T-cell (primary cell): Measurements from ENCODE around the gene RNF144A. TPM values are rescaled to one million over a fixed set of nuclear protein-coding genes. Genes with fewer than 3 reads are reported as not detected.
A peak's percentile ranks its signal among the peaks of the same experiment; 100 is the strongest.

Experiments used
- ATAC-seq, 4 experiments: fragments of 200-7000 bp in 3 of 4; fragments of 150-1000 bp in 1 of 4; cut with Tn5 transposase; replicated peaks in 1 of 4; 1 replicate in 3 of 4; 2 replicates in 1 of 4; pipeline ENCODE4 v1.10.0; 2021; ENCODE audit warnings: moderate library complexity in 3 of 4, mild to moderate bottlenecking in 2 of 4, moderate number of reproducible peaks in 1 of 4
- CTCF ChIA-PET, 2 donors: fragments of 300-600 bp; sonication (Branson Sonifier 250); formaldehyde crosslinking; loops; one replicate each; lab custom pipeline; 2022; ENCODE audit warnings: antibody characterized with exemption in 2 of 2; lab: Charles Lee
- POLR2A ChIA-PET, 2 donors: fragments of 300-600 bp; sonication (Branson Sonifier 250); formaldehyde crosslinking; loops; one replicate each; lab custom pipeline; 2022; ENCODE audit warnings: antibody characterized with exemption in 2 of 2; lab: Charles Lee
- DNase-seq, 35 experiments: peaks; one replicate each; pipeline versions ENCODE4 v3.0.0 to v3.0.0-alpha.2; 2013 to 2023
- H3K27ac ChIP-seq: one replicate; pipeline ENCODE4 v1.5.1; 2013; ENCODE audit warnings: low read length
- H3K27me3 ChIP-seq, 2 experiments: replicated peaks in 1 of 2; 1 replicate in 1 of 2; 2 replicates in 1 of 2; pipeline versions ENCODE4 v1.6.1 to v1.7.0; 2013; ENCODE audit warnings: low read length in 1 of 2, mixed read lengths in 1 of 2; ENCODE audit not compliant: control insufficient read depth in 2 of 2, insufficient read depth in 2 of 2; ENCODE audit errors: extremely low read depth in 1 of 2
- H3K36me3 ChIP-seq, 2 donors: 1 replicate in 1 of 2; 2 replicates in 1 of 2; pipeline versions ENCODE4 v1.6.1 to v1.7.0; 2013; ENCODE audit warnings: low read length in 1 of 2; ENCODE audit not compliant: control insufficient read depth in 2 of 2, insufficient read depth in 1 of 2; ENCODE audit errors: extremely low read depth in 1 of 2
- H3K4me1 ChIP-seq, 2 experiments: 1 replicate in 1 of 2; 2 replicates in 1 of 2; pipeline versions ENCODE4 v1.6.1 to v1.7.0; 2013; ENCODE audit warnings: low read length in 2 of 2, mixed read lengths in 1 of 2; ENCODE audit not compliant: insufficient read depth in 2 of 2, control insufficient read depth in 1 of 2; ENCODE audit errors: extremely low read depth in 1 of 2
- H3K4me3 ChIP-seq, 2 donors: 1 replicate in 1 of 2; 2 replicates in 1 of 2; pipeline versions ENCODE4 v1.5.1 to v1.7.0; 2013; ENCODE audit warnings: mild to moderate bottlenecking in 2 of 2, low read length in 1 of 2, moderate library complexity in 1 of 2; ENCODE audit not compliant: control insufficient read depth in 1 of 2; ENCODE audit errors: extremely low read depth in 1 of 2
- H3K9me3 ChIP-seq: 2 replicates; pipeline ENCODE4 v1.7.0; 2013
- H3K27ac Mint-ChIP-seq, 2 donors: one replicate each; pipeline ENCODE4 v1.8.0; 2020 to 2021; ENCODE audit warnings: mild to moderate bottlenecking in 2 of 2, mixed read lengths in 2 of 2
- H3K27me3 Mint-ChIP-seq, 2 donors: one replicate each; pipeline ENCODE4 v1.8.0; 2021 to 2022; ENCODE audit warnings: mixed read lengths in 2 of 2
- H3K36me3 Mint-ChIP-seq: one replicate; pipeline ENCODE4 v1.8.0; 2021; ENCODE audit warnings: mixed read lengths
- H3K4me1 Mint-ChIP-seq, 3 donors: one replicate each; pipeline ENCODE4 v1.8.0; 2020 to 2022; ENCODE audit warnings: mixed read lengths in 3 of 3, mild to moderate bottlenecking in 1 of 3
- H3K4me3 Mint-ChIP-seq, 3 donors: one replicate each; pipeline ENCODE4 v1.8.0; 2020 to 2022; ENCODE audit warnings: mild to moderate bottlenecking in 3 of 3, mixed read lengths in 3 of 3, moderate library complexity in 3 of 3
- H3K9me3 Mint-ChIP-seq, 3 donors: one replicate each; pipeline ENCODE4 v1.8.0; 2020 to 2022; ENCODE audit warnings: mixed read lengths in 3 of 3
- WGBS: methylation state at CpG from one replicate; pipeline ENCODE4 v1.1.5; 2013; ENCODE audit warnings: missing lambda C conversion rate; ENCODE audit not compliant: insufficient coverage; 5-methylcytosine and 5-hydroxymethylcytosine counted together
- total RNA-seq, 35 experiments: library from RNA in 6 of 35; stranded (reverse) in 6 of 35; fragments of 120-200 nt in 1 of 35; gene quantifications; one replicate each; pipeline versions ENCODE4 v1.2.1 to v1.2.4 and lab custom pipeline; 2013 to 2026

Gene RNF144A
- total RNA-seq, 5 donors from 2014 or later (not counting 1 experiment from before 2014, with no cell fraction given) = 46.3 to 93.1 (median 79.9) TPM

DNA sequence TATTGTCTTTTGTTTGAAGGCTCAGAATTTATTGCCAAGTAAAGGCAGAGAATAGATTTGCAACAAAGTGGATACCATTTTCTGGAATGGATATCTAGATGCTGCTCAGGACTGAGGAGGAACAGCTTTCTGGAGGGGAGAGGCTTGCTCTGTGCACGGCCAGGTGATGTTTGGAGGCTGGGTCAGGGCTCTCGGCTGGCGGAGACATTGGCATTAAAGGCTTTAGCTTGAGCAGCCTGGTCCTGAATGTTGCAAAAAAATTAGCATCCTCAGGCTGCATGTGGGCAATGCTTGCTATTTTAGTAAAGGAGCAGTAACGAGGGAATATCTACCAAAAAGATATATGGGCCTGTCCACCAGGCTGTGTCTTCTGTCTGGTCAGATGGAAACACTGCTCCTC is 20.4 kb downstream of the RNF144A start:
- peaks cover 68 to 84% (median 69%) of the 10 kb centered on the region in 3 donors for H3K4me1 Mint-ChIP-seq
- H3K36me3 Mint-ChIP-seq = peaks cover 22% of the 10 kb centered on the region
- Histone ChIP-seq H3K9me3 (no peaks in the 10 kb centered on the region), H3K27me3 (no peaks in the 10 kb centered on the region), H3K4me1 (peaks cover 13 to 18% of the 10 kb centered on the region in 2 experiments), H3K36me3 (peaks cover 3 to 18% of the 10 kb centered on the region in 2 donors), H3K4me3 (no peak overlapping the region), H3K27ac (no peak overlapping the region)
- H3K9me3 Mint-ChIP-seq = no peaks in the 10 kb centered on the region
- peak overlapping the region in 1 of 3 donors; percentile 27 for H3K4me3 Mint-ChIP-seq
- peak overlapping the region in 1 of 2 donors; percentile 7 for H3K27ac Mint-ChIP-seq
- DNase-seq (no peak), ATAC-seq (no peak)
- WGBS = 89% methylated on average over 3 of the region's 4 CpGs
- no peaks in the 10 kb centered on the region for H3K27me3 Mint-ChIP-seq
- POLR2A ChIA-PET = interaction anchor here in 1 of 2 donors (0.6 kb wide), 1 partner anchor 23 kb away, joined by 3 read pairs; no protein-coding TSS in a partner anchor
- CTCF ChIA-PET = no interaction called here

DNA sequence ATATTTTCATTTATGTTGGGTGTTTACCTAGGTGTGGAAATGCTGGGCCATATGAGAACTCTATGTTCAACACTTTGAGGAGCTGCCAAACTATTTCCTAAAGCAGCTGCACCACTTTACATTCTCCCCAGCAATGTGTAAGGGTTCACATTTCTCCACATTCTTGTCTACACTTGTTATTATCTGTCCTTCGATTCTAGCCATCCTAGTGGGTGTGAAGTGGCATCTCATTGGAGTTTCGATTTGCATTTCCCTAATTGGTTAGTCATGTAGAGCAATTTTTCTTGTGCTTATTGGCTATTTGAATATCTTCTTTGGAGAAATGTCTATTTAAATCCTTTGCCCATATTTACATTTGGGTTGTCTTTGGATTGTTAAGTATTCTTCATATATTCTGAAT is 21.9 kb downstream of the RNF144A start:
- no peaks in the 10 kb centered on the region for H3K27me3 ChIP-seq
- CTCF ChIA-PET = interaction anchor here (0.7 to 1.0 kb wide), 2 partner anchors 12 to 1843 kb away, joined by 3 to 5 read pairs; no protein-coding TSS in a partner anchor
- DNase-seq (no peak), ATAC-seq (no peak)
- peaks cover 37% of the 10 kb centered on the region for H3K36me3 Mint-ChIP-seq
- H3K4me1 ChIP-seq = peaks cover 9 to 21% of the 10 kb centered on the region in 2 experiments
- no peaks in the 10 kb centered on the region for H3K27me3 Mint-ChIP-seq
- peaks cover 66 to 84% (median 67%) of the 10 kb centered on the region in 3 donors for H3K4me1 Mint-ChIP-seq
- H3K27ac ChIP-seq = no peak overlapping the region
- H3K9me3 Mint-ChIP-seq = no peaks in the 10 kb centered on the region
- POLR2A ChIA-PET = interaction anchor here in 1 of 2 donors (0.7 kb wide), 1 partner anchor 51 kb away, joined by 4 read pairs; no protein-coding TSS in a partner anchor
- H3K9me3 ChIP-seq = no peaks in the 10 kb centered on the region
- WGBS = no CpG with 5 or more reads among the region's 2 CpGs
- no peak overlapping the region for H3K27ac Mint-ChIP-seq
- H3K4me3 Mint-ChIP-seq = no peak overlapping the region
- peaks cover 11 to 29% of the 10 kb centered on the region in 2 donors for H3K36me3 ChIP-seq
- no peak overlapping the region for H3K4me3 ChIP-seq

DNA sequence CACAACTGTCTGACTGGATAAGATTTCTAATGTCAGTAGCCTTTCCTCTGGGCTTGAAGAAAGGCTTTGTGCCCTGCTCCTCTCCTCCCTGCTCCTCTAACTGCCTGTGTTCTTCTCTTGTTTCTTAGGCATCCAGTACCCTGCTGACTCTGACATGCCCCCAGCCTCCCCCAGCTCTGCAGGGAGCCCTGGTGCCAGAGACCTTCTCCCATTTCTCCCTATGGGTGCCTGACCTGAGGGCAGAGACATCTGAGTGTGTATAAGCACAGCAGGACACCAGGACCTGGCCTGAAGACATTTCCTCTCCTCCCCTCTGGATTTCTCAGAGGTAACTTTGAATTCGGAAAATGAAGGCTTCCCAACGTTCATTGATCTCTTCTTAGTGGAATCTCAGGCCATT is 23.6 kb downstream of the RNF144A start:
- no peak overlapping the region for H3K4me3 Mint-ChIP-seq
- ChIA-PET CTCF (no interaction called here), POLR2A (no interaction called here)
- peaks cover 66 to 73% (median 68%) of the 10 kb centered on the region in 3 donors for H3K4me1 Mint-ChIP-seq
- peaks cover 14 to 32% of the 10 kb centered on the region in 2 donors for H3K36me3 ChIP-seq
- no CpG with 5 or more reads among the region's 2 CpGs for WGBS
- peaks cover 6 to 19% of the 10 kb centered on the region in 2 experiments for H3K4me1 ChIP-seq
- H3K27ac Mint-ChIP-seq = no peak overlapping the region
- H3K4me3 ChIP-seq = no peak overlapping the region
- peaks cover 43% of the 10 kb centered on the region for H3K36me3 Mint-ChIP-seq
- ATAC-seq (no peak), DNase-seq (no peak)
- H3K27me3 ChIP-seq = no peaks in the 10 kb centered on the region
- H3K27ac ChIP-seq = no peak overlapping the region
- no peaks in the 10 kb centered on the region for H3K9me3 ChIP-seq
- H3K9me3 Mint-ChIP-seq = no peaks in the 10 kb centered on the region
- H3K27me3 Mint-ChIP-seq = no peaks in the 10 kb centered on the region

DNA sequence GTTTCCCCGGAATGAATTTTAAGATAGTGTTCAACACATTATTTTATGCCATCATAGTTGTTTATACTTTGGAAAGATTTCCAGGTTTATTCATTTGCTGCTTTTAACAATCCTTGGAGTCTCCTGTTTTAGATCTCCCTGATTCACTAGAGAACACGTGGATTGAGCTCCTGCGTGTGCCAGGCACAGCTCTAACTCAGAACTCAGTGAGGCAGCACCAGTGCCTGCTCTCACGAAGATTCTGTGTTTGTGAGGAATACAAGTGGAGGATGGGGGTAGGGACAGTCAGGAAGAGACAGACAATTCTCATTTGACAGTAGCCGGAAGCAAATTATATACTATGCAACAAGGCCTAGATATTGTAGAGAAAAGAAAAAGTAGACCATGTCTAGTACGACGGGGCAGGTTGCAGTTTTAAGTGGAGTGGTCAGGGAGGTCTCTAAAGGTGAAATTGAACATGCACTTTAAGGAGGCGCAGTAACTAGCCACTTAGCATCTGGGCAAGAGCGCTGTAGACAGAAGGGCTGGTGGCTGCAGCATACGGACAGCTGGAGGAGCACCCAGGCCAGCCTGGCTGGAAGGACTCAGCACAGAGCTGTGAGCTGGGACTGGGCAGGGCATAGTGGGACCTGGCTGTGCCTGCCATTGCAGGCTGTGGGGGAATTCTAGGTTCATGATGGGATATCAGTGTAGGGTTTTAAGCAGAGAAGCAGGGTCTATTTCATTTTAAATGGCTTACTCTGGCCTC is 24.3 kb downstream of the RNF144A start:
- Histone ChIP-seq H3K36me3 (peaks cover 14 to 32% of the 10 kb centered on the region in 2 donors), H3K9me3 (no peaks in the 10 kb centered on the region), H3K27me3 (no peaks in the 10 kb centered on the region), H3K4me3 (no peak overlapping the region), H3K4me1 (peaks cover 6 to 17% of the 10 kb centered on the region in 2 experiments), H3K27ac (no peak overlapping the region)
- Mint-ChIP-seq H3K27me3 (no peaks in the 10 kb centered on the region), H3K4me1 (peaks cover 60 to 69% (median 66%) of the 10 kb centered on the region in 3 donors), H3K36me3 (peaks cover 44% of the 10 kb centered on the region), H3K4me3 (no peak overlapping the region), H3K27ac (no peak overlapping the region), H3K9me3 (no peaks in the 10 kb centered on the region)
- ChIA-PET POLR2A (no interaction called here), CTCF (no interaction called here)
- ATAC-seq (no peak), DNase-seq (no peak)
- 90% methylated on average over 9 of the region's 10 CpGs for WGBS

DNA sequence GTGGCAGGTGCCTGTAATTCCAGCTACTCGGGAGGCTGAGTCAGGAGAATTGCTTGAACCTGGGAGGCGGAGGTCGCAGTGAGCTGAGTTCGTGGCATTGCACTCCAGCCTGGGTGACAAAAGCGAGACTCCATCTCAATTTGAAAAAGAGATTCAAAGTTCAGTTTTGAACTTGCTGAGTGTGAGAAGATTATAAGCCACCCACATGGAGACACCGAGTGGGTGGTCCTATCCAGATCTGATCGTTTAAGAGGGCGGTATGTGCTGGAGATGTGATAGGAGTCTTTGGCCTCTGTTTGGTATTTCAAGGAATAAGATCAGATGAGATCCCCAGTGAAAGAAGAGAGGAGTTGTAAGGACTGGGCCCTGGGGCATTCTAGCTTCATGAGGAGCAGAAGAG is 25.6 kb downstream of the RNF144A start:
- POLR2A ChIA-PET = no interaction called here
- H3K27ac Mint-ChIP-seq = no peak overlapping the region
- 82% methylated on average over 8 of the region's 8 CpGs for WGBS
- CTCF ChIA-PET = no interaction called here
- Histone ChIP-seq H3K4me1 (peaks cover 0 to 8% of the 10 kb centered on the region in 2 experiments), H3K4me3 (no peak overlapping the region), H3K9me3 (no peaks in the 10 kb centered on the region), H3K27ac (no peak overlapping the region), H3K27me3 (no peaks in the 10 kb centered on the region), H3K36me3 (peaks cover 14 to 32% of the 10 kb centered on the region in 2 donors)
- peaks cover 46% of the 10 kb centered on the region for H3K36me3 Mint-ChIP-seq
- H3K4me1 Mint-ChIP-seq = peaks cover 49 to 55% (median 55%) of the 10 kb centered on the region in 3 donors
- no peak for DNase-seq
- ATAC-seq = no peak
- H3K4me3 Mint-ChIP-seq = no peak overlapping the region
- H3K27me3 Mint-ChIP-seq = no peaks in the 10 kb centered on the region
- H3K9me3 Mint-ChIP-seq = no peaks in the 10 kb centered on the region

DNA sequence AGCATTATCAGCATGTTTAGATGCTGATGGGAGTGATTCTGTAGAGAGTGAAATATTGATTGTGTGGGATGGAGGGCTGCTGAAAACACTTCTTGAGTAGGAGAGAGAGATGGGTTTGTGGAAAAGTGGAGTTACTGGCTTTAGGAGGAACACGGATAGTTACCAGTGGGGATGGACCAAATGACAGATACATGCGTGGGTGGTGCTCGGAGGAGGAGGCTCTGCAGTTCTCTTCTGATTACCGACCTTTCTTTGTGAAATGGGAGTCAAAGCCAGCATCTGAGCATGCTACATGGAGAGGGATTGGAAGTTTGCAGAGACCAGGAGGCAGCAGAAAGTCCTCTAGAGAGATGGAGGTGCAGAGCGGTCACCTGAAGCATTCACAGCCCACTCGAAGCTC is 26.3 kb downstream of the RNF144A start:
- H3K27ac ChIP-seq = no peak overlapping the region
- H3K4me1 ChIP-seq = peaks cover 0 to 8% of the 10 kb centered on the region in 2 experiments
- H3K27me3 Mint-ChIP-seq = no peaks in the 10 kb centered on the region
- no peak overlapping the region for H3K4me3 Mint-ChIP-seq
- DNase-seq (no peak), ATAC-seq (no peak)
- peaks cover 16 to 36% of the 10 kb centered on the region in 2 donors for H3K36me3 ChIP-seq
- H3K36me3 Mint-ChIP-seq = peaks cover 51% of the 10 kb centered on the region
- peak overlapping the region in 1 of 2 donors; percentile 8 for H3K27ac Mint-ChIP-seq
- no peaks in the 10 kb centered on the region for H3K27me3 ChIP-seq
- no peak overlapping the region for H3K4me3 ChIP-seq
- CTCF ChIA-PET = no interaction called here
- WGBS = 96% methylated on average over 6 of the region's 6 CpGs
- peaks cover 52 to 57% (median 52%) of the 10 kb centered on the region in 3 donors for H3K4me1 Mint-ChIP-seq
- POLR2A ChIA-PET = no interaction called here
- H3K9me3 ChIP-seq = no peaks in the 10 kb centered on the region
- H3K9me3 Mint-ChIP-seq = no peaks in the 10 kb centered on the region
